Measurements from ENCODE around the gene PTGDR2.

Gene PTGDR2

GRCh38 chr11:60867871-60868681 lies 12.3 kb upstream of the PTGDR2 start:
- Histone ChIP-seq H3K4me1 (ENCODE audit: control insufficient read depth in 1 of 2, insufficient read depth in 2 of 2, low read length in 2 of 2) (peaks cover 20 to 22% of the 10 kb centered on the region in 2 donors), H3K9me3 (ENCODE audit: control insufficient read depth in 1 of 2, low read length in 2 of 2) (no peaks in the 10 kb centered on the region), H3K9ac (ENCODE audit: low read depth in 1 of 2, low read length in 2 of 2) (no peak overlapping the region)

GRCh38 chr11:60866911-60867870 lies 11.4 kb upstream of the PTGDR2 start, which contains the start of gene ZP1:
TSS of gene ZP1 (plus strand) at chr11:60867542. CDS start at chr11:60867562, 20 bp downstream.
- H3K4me1 ChIP-seq (ENCODE audit: control insufficient read depth in 1 of 2, insufficient read depth in 2 of 2, low read length in 2 of 2): peaks cover 11 to 15% of the 10 kb centered on the region in 2 donors
- no peak within 1 kb of the TSS for H3K27ac ChIP-seq (ENCODE audit: low read depth, low read length)
- no peaks in the 10 kb centered on the region for H3K9me3 ChIP-seq (ENCODE audit: control insufficient read depth in 1 of 2, low read length in 2 of 2)
- no peak within 1 kb of the TSS for H3K4me3 ChIP-seq (ENCODE audit: low read depth in 1 of 2, low read length in 2 of 2)
- no peaks in the 10 kb centered on the region for H3K27me3 ChIP-seq (ENCODE audit: control insufficient read depth in 1 of 2, insufficient read depth in 2 of 2, low read length in 2 of 2)
- no peaks in the 10 kb centered on the region for H3K36me3 ChIP-seq (ENCODE audit: control insufficient read depth in 1 of 2, insufficient read depth in 2 of 2, low read length in 2 of 2)
- H3K9ac ChIP-seq (ENCODE audit: low read depth in 1 of 2, low read length in 2 of 2): no peak within 1 kb of the TSS

More at GRCh38 chr11:60867871-60868681, 12.3 kb upstream of the PTGDR2 start:
- H3K4me3 ChIP-seq (ENCODE audit: low read depth in 1 of 2, low read length in 2 of 2): no peak overlapping the region
- H3K27me3 ChIP-seq (ENCODE audit: control insufficient read depth in 1 of 2, insufficient read depth in 2 of 2, low read length in 2 of 2): no peaks in the 10 kb centered on the region
- H3K36me3 ChIP-seq (ENCODE audit: control insufficient read depth in 1 of 2, insufficient read depth in 2 of 2, low read length in 2 of 2): no peaks in the 10 kb centered on the region
- H3K27ac ChIP-seq (ENCODE audit: low read depth, low read length): no peak overlapping the region

GRCh38 chr11:60864856-60865513 lies 9.2 kb upstream of the PTGDR2 start:
- Histone ChIP-seq H3K27me3 (ENCODE audit: control insufficient read depth in 1 of 2, insufficient read depth in 2 of 2, low read length in 2 of 2) (no peaks in the 10 kb centered on the region), H3K36me3 (ENCODE audit: control insufficient read depth in 1 of 2, insufficient read depth in 2 of 2, low read length in 2 of 2) (no peaks in the 10 kb centered on the region), H3K9me3 (ENCODE audit: control insufficient read depth in 1 of 2, low read length in 2 of 2) (no peaks in the 10 kb centered on the region), H3K9ac (ENCODE audit: low read depth in 1 of 2, low read length in 2 of 2) (no peak overlapping the region), H3K4me3 (ENCODE audit: low read depth in 1 of 2, low read length in 2 of 2) (no peak overlapping the region), H3K27ac (ENCODE audit: low read depth, low read length) (no peak overlapping the region), H3K4me1 (ENCODE audit: control insufficient read depth in 1 of 2, insufficient read depth in 2 of 2, low read length in 2 of 2) (peaks cover 0 to under 1% of the 10 kb centered on the region in 2 donors)

- Histone ChIP-seq H3K9ac (ENCODE audit: low read depth in 1 of 2, low read length in 2 of 2) (no peak overlapping the region), H3K27me3 (ENCODE audit: control insufficient read depth in 1 of 2, insufficient read depth in 2 of 2, low read length in 2 of 2) (no peaks in the 10 kb centered on the region), H3K9me3 (ENCODE audit: control insufficient read depth in 1 of 2, low read length in 2 of 2) (no peaks in the 10 kb centered on the region), H3K36me3 (ENCODE audit: control insufficient read depth in 1 of 2, insufficient read depth in 2 of 2, low read length in 2 of 2) (no peaks in the 10 kb centered on the region), H3K4me1 (ENCODE audit: control insufficient read depth in 1 of 2, insufficient read depth in 2 of 2, low read length in 2 of 2) (no peaks in the 10 kb centered on the region), H3K27ac (ENCODE audit: low read depth, low read length) (no peak overlapping the region), H3K4me3 (ENCODE audit: low read depth in 1 of 2, low read length in 2 of 2) (no peak overlapping the region)
Measured at GRCh38 chr11:60863550-60864521, 8.1 kb upstream of the PTGDR2 start.

- Histone ChIP-seq H3K4me3 (ENCODE audit: low read depth in 1 of 2, low read length in 2 of 2) (no peak overlapping the region), H3K4me1 (ENCODE audit: control insufficient read depth in 1 of 2, insufficient read depth in 2 of 2, low read length in 2 of 2) (no peaks in the 10 kb centered on the region), H3K9ac (ENCODE audit: low read depth in 1 of 2, low read length in 2 of 2) (no peak overlapping the region), H3K27ac (ENCODE audit: low read depth, low read length) (no peak overlapping the region), H3K36me3 (ENCODE audit: control insufficient read depth in 1 of 2, insufficient read depth in 2 of 2, low read length in 2 of 2) (no peaks in the 10 kb centered on the region), H3K9me3 (ENCODE audit: control insufficient read depth in 1 of 2, low read length in 2 of 2) (no peaks in the 10 kb centered on the region), H3K27me3 (ENCODE audit: control insufficient read depth in 1 of 2, insufficient read depth in 2 of 2, low read length in 2 of 2) (no peaks in the 10 kb centered on the region)
Measured at GRCh38 chr11:60862171-60862570, 6.4 kb upstream of the PTGDR2 start.

GRCh38 chr11:60860943-60861342 lies 5.2 kb upstream of the PTGDR2 start:
- Histone ChIP-seq H3K27ac (ENCODE audit: low read depth, low read length) (no peak overlapping the region), H3K27me3 (ENCODE audit: control insufficient read depth in 1 of 2, insufficient read depth in 2 of 2, low read length in 2 of 2) (no peaks in the 10 kb centered on the region), H3K9ac (ENCODE audit: low read depth in 1 of 2, low read length in 2 of 2) (no peak overlapping the region), H3K4me1 (ENCODE audit: control insufficient read depth in 1 of 2, insufficient read depth in 2 of 2, low read length in 2 of 2) (no peaks in the 10 kb centered on the region), H3K36me3 (ENCODE audit: control insufficient read depth in 1 of 2, insufficient read depth in 2 of 2, low read length in 2 of 2) (no peaks in the 10 kb centered on the region), H3K4me3 (ENCODE audit: low read depth in 1 of 2, low read length in 2 of 2) (no peak overlapping the region), H3K9me3 (ENCODE audit: control insufficient read depth in 1 of 2, low read length in 2 of 2) (no peaks in the 10 kb centered on the region)

- no peaks in the 10 kb centered on the region for H3K9me3 ChIP-seq (ENCODE audit: control insufficient read depth in 1 of 2, low read length in 2 of 2)
- H3K27ac ChIP-seq (ENCODE audit: low read depth, low read length): no peak overlapping the region
- no peaks in the 10 kb centered on the region for H3K27me3 ChIP-seq (ENCODE audit: control insufficient read depth in 1 of 2, insufficient read depth in 2 of 2, low read length in 2 of 2)
- no peak overlapping the region for H3K9ac ChIP-seq (ENCODE audit: low read depth in 1 of 2, low read length in 2 of 2)
- peaks cover 6 to 10% of the 10 kb centered on the region in 2 donors for H3K4me1 ChIP-seq (ENCODE audit: control insufficient read depth in 1 of 2, insufficient read depth in 2 of 2, low read length in 2 of 2)
- H3K4me3 ChIP-seq (ENCODE audit: low read depth in 1 of 2, low read length in 2 of 2): no peak overlapping the region
- H3K36me3 ChIP-seq (ENCODE audit: control insufficient read depth in 1 of 2, insufficient read depth in 2 of 2, low read length in 2 of 2): no peaks in the 10 kb centered on the region
Measured at GRCh38 chr11:60859616-60860250, 4.0 kb upstream of the PTGDR2 start.

GRCh38 chr11:60858731-60859464 lies 3.1 kb upstream of the PTGDR2 start:
- Histone ChIP-seq H3K27ac (ENCODE audit: low read depth, low read length) (no peak overlapping the region), H3K4me3 (ENCODE audit: low read depth in 1 of 2, low read length in 2 of 2) (no peak overlapping the region), H3K9me3 (ENCODE audit: control insufficient read depth in 1 of 2, low read length in 2 of 2) (no peaks in the 10 kb centered on the region), H3K27me3 (ENCODE audit: control insufficient read depth in 1 of 2, insufficient read depth in 2 of 2, low read length in 2 of 2) (no peaks in the 10 kb centered on the region), H3K4me1 (ENCODE audit: control insufficient read depth in 1 of 2, insufficient read depth in 2 of 2, low read length in 2 of 2) (peaks cover 7 to 18% of the 10 kb centered on the region in 2 donors), H3K36me3 (ENCODE audit: control insufficient read depth in 1 of 2, insufficient read depth in 2 of 2, low read length in 2 of 2) (no peaks in the 10 kb centered on the region), H3K9ac (ENCODE audit: low read depth in 1 of 2, low read length in 2 of 2) (no peak overlapping the region)
